HG03460 (cell line): Measurements from ENCODE around the gene MYOZ1.

Experiments
- ATAC-seq: cut with Tn5 transposase; IDR thresholded peaks from one replicate; pipeline ENCODE4 v1.9.1; 2021; ENCODE audit not compliant: unreplicated experiment

Gene MYOZ1

DNA sequence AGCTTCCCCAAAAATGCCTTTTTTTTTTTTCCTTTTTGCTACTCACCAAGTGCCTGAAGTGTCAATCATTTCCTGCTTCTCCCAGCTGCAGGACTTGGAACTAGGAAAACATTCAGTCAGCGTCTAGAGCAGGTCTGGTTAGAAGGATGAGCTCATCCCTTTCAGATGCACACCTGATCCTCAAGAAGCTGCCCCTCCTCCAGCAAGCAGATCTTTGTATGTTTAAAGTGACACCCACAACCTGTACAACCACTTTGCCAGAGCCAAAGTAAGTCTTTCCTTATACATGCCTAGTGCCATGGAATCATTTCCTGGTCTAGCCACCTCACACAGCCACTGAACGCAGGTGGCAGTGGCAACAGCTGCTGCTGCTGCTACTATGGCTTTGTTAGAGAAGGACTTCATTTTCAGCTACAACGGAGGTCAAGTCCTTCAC lies 39.8 kb downstream of the MYOZ1 start:
- ATAC-seq = no peak

DNA sequence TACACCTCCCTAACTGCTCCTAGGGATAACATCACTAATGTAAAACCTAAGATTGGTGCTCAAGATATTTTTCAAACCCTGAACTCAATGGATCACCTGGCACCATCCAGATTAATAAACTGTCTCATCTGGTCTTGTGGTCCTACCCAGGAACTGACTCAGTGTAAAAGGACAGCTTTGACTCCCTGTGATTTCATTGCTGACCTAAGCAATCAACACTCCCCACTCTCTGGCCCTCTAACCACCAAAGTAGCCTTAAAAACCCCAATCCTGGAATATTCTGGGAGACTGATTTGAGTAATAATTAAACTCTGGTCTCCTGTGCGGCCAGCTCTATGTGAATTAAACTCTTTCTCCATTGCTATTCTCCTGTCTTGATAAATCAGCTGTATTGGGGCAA lies 43.9 kb downstream of the MYOZ1 start:
- no peak for ATAC-seq

DNA sequence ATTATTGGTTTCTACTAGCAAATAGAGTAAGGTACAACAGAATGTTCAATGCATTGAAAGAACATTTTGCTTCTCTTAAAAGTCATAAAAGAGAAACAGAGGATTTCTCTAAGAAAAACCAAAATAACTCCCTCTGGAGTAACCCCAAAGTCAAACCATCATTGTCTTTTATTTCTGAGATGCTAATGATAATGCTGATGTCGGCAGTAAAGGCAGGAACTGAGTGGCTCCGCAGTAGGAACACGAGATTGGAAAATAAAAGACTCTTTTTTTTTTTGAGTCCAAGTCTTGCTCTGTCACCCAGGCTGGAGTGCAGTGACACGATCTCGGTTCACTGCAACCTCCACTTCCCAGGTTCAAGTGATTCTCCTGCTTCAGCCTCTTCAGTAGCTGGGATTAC lies 47.5 kb downstream of the MYOZ1 start:
- no peak for ATAC-seq

DNA sequence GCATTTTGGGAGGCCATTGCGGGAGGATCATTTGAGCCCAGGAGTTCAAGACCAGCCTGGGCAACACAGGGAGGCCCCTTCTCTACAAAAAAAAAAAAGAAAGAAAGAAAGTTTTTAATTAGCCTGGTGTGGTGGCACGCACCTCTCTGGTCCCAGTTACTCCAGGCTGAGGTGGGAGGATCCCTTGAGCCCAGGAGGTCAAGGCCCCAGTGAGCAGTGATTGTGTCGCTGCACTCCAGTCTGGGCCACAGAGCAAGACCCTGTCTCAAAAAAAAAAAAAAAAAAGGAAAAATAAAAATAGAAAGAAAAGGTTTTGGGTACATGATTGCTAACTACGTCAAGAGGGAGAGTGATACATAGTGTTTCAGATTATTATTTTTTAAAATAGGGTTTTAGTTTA lies 48.2 kb downstream of the MYOZ1 start:
- ATAC-seq = no peak

DNA sequence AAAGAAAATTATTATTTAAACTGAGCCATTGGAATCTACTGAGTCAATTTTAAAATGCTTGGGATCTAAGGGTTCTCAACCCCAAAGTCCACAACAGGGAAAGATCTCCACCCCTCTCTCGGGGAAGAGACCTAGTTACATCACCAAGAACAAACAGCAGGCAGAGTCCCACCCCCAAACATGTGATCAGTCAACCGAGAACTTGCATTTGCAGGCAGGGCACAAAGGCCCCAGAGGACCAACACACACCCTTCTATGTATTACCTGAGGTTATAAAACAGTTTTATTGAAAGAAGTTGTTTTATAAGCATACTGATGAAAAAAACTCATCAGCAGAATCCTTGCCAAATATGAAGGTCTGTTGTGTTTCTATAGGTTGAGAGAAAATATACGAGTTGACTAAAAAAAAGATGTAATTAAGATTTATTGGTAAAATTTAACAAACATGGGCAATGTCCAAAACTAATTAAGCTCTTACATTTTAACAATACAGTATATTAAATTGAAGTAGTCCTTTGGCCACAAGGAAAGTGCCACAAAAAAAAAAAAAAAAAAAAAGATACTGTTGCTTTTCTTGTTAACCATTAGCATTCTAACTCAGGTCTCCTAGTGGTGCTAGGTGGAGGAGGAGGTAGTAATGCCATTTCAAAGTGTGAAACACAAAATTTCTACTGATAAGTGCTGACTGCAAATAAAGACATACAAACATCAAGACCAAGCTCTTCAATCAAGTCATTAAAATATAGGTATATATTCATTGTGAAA lies 49.2 kb downstream of the MYOZ1 start:
- no peak for ATAC-seq

DNA sequence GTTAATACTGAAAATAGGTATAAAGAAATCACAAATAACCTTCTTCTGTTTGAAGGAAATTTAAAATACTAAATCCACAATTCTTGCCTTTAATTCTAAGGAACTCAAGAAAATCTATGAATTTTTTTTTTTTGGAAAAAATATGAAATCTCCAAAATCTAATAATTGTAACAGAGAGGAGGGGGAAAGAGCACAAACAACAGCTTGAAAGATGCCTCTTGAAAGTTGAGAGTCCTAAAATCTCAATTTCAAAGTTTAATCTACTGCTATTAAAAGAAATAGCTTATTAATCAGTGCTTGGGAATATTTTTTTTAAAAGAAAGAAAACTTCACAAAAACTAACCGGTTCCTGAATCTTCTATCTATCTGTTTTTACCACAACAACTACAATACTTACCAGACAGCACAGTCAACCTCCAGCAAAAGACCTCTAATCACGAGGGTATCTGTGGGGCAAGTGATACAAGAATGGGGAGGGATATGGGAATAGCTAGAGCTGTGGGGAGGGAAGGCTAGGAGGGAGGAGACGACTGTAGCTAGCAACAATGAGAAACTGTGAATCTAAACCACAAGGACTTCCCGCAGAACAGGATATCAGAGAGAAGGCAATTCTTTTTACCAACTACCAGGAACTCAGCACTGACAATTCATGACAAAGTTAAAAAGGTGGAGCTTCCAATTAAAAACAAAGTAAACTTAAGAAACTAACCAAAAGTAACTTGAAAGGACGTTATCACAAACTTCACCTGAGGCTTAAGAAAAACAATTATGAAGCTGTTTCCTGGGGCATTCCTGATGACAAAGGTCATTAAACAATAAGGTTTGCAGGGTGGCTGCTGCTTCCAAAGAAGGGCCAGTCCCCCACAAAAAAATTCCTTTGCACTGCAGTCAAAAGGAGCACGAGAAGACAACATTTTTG lies 50.1 kb downstream of the MYOZ1 start, which contains the start of gene USP54:
TSS of gene USP54 (minus strand) at position 462 of the 919 bp plus-strand sequence. CDS start 15,684 bp downstream, outside the sequence.
- no peak for ATAC-seq

DNA sequence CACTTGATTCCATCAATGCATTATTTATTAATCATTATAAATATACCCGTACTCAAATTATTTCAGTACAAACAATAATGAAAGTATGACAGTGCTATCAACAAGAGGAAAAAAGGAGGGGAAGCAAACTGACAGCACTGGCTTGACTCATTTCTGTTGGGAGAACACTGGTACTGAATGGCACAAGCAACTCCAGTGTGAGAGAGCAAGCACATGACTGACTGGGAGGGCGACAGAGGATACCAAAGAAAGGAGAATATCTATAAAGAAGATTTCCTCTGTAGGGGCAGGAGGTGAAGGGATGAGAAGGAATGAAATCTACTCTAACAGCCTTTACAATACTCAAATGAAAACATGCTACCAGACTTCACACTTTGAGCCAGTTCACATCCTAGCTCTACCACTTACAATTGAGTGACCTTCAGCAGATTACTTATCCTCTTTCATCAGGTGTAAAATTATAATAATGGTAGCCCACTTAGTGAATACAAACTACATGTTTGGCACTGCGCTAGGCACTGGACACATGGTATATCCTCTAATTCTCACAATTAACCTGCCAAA lies 51.6 kb downstream of the MYOZ1 start:
- no peak for ATAC-seq

DNA sequence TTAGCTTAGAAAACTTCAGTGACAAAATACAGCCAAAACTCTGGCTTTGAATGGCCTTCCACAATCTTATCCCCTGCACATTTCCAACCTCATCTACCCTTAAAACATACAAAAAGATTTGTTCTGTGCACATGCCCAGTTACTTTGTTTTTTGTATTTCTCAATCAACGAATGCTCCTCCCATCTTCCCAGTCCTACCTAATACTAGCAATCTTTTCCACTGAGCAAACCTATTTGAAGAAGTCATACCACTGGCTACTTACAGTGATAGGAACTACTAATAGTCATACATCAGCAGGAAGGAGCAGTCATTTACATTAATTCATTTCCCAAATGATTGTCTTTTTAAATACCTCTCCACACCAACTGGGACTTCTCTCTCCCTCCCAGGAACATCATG lies 52.6 kb downstream of the MYOZ1 start:
- ATAC-seq = no peak

DNA sequence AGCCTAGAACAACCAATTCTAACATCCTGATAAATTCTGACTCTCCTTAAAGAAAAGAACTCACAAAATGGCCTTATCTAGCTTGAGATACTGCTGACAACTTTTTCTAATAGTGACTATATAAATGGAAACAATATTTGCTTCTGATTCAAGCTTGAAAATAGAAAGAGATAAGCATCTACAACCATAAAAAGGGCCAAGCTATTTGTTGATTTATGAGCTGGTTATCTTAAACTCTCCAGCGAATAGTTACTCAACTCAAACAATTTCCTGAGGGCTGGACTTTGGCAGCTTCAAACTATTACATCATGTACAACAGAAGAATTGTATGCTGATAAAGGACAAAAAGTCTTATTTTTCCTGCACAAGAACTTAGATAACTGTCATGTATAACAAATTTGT lies 54.7 kb downstream of the MYOZ1 start:
- no peak for ATAC-seq

DNA sequence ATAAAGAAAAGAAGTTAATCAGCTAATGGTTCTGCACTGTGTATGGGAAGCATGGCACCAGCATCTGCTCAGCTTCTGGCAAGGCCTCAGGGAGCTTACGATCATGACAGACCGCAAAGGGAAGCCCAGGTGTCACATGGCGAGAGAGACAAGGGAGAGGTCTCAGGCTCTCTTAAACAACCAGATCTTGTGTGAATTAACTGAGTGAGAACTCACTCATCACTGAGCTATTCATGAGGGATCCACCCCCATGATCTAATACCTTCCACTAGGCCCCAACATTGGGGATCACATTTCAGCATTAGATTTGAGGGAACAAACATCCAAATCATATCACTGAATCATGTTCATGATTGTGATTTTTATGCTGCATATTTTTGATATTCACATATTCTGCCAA lies 55.9 kb downstream of the MYOZ1 start:
- no peak for ATAC-seq

DNA sequence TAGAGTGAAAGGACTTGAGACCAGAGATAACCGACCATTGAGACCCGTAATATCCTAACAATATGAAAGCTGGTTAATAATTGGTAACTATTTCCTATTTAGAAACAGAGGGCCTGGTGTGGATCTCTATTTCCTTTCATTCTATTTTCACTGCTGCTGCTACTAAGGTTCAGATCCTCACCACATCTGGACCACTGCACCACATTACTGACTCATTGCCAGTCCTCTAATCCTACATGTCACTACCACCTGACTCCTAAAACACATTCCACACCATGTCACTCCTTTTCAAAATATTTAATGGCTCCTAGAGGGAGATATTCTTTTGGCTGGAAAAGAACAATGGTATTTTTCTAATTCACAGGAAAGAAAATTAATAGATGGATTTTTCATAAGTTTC lies 56.5 kb downstream of the MYOZ1 start:
- no peak for ATAC-seq

DNA sequence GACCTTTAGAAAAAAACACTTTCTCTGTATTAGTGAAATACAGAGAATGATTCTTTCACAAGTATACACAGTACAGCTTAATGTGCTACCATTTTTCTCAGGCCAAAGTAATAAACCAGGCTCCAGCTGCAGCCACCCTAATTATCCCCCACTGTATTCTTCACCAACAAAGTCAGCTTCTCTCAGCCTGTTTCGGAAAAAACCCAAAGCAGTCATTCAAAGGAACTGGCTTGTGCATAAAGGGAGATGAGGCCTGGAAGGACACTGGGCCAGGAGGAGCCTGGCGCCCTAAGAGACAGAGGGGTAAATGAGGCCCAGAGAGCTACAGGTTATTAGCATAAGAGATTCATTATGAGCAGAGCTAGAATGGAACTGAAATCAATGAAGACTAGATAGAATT lies 59.4 kb downstream of the MYOZ1 start:
- ATAC-seq = no peak
